NCI-H2107 (cell line): ENCODE measurements around the gene LTO1.
"Not testable (repeated sequence)": the region's sequence is repeated elsewhere in the genome, so short reads cannot be mapped to it uniquely, and the experiment has no call there.

Experiments
- DNase-seq: peaks from one replicate; lab custom pipeline; 2025; lab: John Stamatoyannopoulos, UW

LTO1 gene

DNA sequence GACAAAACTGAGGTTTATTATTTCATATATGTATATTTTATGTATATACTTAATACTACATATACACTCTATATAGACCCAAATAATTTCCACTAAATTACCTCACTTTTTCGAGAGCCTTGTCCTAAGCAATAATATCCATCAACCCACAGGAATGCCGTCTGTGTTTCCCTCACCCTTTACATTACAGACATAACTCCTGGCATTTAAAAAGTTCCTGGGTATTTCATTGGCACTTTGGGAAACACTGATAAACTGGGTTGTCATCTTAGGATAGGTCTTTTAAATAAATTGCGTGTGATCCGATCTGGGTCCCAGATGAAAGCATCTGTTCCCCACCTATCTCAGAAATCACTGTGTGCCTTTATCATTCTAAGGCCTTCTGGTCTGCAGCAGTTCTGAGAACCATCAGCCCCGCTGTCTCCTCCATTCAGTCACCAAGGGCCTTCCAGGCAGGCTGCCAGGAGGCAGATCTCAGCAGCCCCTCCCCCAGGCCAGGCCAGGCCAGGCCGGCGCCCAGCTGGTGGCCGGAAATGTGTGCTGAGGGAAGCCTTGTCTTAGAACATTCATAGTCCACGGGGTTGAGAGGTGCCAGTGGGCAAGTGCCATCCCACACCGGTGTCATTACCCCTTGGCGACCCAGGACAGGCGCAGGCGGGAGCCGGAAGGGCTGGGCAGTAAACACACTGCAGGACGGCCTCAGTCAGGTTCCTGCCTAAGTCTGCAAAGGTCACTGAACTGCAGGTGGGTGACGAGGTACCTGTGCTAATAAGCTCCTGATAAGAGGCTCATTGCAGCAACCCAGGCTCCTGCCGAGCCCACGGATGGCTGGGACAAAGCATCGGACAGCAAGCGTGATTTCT, 25.4 kb upstream of the LTO1 start:
- no peak for DNase-seq

DNA sequence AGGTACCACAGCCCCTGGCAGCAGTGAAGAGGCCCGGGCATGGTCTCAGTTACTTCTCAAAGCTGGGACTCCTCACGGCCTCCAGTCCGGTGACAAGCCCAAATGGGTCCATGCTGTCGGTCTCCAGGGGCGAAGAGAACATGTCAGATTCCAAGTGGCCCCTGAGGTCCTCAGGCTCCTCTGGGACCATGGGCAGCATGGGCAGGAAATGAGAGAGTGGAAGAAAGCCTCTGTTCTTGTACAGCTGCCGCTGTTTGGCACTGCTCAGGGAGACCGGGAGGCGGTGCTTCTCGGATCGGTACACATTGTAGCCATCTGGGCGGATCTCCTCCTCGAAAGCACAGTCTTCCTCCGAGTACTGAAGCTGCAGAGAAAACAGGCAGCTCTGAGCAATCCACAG, 24.1 kb upstream of the LTO1 start:
- no peak for DNase-seq

DNA sequence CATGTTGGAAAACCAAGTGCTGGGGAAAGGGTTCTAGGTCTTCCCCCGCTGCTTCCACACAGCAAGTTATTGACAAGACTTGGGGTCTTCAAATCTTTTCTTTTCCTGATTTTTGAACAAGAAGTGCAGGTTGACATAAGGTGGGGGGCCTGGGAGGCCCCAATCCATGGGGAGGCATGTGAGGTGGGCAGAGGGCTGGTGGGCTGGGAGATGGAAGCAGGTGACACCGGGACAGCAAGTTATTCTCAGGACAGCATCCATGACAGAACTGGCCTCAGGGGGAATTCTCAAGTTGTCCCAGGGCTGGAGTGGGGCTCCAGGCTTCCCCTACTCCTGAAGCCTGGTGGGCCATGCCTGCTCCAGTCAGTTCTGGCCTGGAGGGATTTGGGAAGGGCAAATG, 23.2 kb upstream of the LTO1 start:
- DNase-seq: no peak

DNA sequence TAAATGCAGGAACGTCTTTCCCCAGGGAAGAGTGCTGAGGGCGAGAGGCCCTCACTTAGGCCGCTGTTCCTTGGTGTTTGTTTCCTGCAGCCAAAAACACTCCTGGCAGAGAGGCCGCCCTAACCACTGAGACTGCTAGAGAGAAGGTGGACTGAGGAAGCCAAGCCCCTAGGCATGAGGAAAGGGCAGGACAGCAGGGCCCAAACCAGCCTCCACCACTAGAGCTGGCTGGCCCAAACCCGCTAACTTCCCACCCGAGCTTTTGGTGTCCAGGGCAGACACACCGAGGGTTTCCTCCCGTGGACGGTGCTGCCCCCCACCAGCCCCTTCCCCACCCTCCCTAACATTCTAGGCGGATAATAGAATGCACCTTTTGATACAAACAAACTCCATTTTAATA, 22.7 kb upstream of the LTO1 start:
- no peak for DNase-seq

DNA sequence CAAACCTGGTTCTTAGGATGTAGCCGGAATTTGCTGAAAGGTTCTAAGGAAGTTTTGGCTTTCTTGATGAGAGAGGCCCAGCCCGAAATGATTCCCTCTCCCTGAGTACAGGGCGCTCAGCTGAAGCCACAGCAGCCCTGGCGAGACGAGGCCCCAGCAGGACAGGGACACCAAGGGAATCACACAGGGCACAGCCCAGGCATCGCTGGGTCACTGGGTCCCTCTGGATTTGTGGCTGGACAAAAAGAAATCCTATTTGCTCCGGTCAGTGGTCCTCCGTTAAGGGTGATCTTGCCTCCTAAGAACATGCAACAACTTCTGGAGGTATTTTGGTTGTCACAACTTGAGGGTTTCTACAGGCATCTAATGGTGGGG, 22.3 kb upstream of the LTO1 start:
- no peak for DNase-seq

DNA sequence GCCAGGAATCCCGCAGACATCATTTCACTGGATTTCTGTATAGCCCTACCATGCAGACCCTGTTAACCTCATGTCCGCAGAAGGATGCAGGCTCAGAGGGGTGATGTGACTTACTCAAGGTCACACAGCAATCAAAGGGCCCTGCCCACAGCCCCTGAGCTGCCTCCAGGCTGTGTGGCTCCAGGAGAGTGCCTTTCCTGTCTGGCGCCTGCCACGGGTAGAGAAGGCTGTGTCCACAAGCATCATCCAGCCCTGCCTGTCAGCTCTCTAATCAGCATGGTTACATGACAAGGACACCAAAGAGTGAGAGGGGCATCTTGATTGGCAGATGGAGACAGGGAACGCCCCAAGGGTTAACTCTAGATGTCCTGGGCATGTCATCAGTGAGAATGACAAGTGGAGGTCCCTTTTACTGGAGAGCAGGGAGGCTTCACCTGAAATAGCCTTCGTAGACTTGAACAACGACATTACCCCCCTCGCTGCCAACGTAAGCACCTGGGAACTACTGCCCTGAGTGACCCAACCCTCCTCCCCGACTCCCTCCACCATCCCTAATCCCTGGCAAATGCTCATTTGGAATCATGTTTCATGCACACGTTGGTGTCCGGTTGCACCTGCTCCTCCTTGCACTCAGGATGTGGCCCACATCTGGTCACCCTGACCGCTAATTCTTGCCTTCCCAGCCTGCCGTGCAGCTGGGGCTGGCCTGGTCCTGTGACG, 21.8 kb upstream of the LTO1 start:
- DNase-seq: no peak

DNA sequence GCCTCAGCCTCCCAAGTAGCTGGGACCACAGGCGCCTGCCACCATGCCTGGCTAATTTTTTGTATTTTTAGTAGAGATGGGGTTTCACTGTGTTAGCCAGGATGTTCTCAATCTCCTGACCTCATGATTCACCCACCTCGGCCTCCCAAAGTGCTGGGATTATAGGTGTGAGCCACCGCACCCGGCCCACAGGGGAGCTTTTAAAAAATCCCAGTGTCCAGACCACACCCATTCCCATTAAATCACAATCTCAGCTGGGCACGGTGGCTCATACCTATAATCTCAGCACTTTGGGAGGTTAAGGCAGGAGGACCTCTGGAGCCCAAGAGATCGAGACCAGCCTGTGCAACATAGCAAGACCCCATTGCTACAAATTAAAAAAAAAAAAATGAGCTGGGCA, 20.8 kb upstream of the LTO1 start:
- DNase-seq: not testable (repeated sequence)

DNA sequence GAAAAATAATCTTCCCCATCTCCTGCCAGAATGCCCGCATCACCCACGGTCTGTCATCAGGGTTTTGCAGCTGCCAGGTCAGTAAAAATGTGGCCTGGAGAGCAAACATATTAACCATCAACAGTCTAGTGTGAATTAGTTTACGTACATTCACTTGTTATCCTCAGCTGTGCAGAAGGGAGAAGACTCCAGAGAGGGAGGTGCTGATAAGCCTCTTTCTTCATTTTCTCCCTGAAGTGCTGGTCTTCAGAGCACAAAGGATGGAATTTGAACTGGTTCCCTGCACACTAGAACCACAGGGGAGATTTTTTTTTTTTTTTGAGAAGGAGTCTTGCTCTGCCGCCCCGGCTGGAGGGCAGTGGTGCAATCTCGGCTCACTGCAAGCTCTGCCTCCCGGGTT, 20.4 kb upstream of the LTO1 start:
- no peak for DNase-seq

DNA sequence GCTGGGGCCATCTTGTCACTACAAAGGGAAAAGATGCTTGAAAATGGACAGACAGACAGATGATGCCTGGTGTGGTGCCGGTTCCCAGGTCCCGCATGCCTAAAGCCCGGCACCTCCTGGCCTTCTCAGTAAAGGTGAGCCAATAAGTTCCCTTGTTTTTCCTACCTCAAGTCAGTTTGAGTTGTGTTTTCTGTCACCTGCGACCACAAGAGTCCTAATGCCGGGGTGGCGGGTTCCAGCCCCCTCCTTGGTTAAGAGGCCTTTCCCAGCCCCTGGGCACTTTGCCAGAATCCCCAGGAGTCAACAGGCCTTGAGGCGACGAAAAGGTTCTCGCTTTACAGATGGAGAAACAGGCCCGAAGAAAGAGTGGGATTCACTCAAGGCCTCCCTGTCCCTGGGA, 19.6 kb upstream of the LTO1 start:
- no peak for DNase-seq

DNA sequence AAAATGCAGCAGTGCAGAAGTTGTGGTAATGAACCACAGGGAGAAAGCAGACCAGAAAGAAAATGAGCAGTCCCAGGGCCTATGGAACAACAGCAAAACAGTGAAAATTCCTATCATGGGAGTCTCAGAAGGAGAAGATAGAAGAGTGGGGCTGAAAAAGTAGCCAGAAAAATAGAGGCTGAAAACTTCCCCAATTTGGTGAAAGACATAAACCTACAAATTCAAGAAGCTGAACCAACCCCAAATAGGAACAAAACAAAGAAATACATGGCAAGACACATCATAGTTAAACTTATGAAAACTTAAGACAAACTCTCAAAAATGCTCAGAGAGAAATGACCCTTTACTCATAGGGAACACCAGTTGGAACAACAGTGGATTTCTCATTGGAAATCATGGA, 17.3 kb upstream of the LTO1 start:
- DNase-seq: no peak

DNA sequence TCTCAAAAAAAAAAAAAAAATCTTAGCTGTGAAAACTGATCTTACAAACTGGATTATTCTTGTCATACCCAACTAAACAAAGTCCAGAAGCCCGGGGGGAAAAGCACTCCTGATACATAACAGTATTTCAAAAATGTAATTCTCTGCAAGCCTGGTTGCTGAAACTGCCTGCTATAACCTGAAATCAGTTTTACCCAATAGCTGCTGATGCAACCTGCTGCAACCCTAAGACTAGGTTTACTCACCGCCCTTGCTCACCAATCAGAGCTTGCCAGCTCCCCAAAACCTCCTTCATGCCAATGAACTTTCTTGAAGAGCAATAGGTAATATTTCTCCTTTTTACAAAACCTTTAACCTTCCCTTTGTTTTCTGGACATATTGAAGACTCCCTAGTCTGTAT, 16.3 kb upstream of the LTO1 start:
- DNase-seq: no peak

DNA sequence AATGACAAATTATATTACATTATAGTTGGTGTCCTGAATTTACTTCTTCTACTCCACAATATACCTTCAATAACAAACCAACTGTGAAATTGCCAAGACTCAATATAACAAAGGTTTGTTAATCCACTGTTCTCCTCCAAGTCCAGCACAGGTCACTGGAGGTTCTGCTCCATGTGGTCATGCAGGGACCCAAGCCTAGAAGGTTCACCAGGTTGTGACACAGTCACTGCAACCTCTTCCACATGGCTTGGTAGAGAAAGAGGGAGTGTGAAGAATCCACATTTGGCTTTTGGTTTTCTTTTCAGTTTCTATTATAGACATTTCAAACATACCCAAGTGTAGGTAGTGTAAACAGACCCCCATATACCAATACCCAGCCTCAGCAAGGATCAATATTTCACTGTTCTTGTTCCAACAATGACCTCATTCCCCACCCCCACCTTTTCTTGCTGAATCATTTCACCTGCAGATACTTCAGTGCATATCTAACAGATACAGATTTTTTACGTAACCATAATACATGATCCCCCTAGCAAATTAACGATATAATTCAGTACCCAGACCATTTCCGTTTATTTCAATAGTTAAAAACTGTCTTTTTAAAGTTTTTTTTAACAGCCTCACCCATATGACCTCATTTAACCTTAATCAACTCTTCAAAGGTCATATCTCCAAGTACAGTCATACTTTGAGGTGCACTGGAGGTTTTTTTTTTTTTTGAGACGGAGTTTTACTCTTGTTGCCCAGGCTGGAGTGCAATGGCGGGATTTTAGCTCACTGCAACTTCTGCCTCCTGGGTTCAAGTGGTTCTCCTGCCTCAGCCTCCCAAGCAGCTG, 14.5 kb upstream of the LTO1 start:
- DNase-seq: no peak

DNA sequence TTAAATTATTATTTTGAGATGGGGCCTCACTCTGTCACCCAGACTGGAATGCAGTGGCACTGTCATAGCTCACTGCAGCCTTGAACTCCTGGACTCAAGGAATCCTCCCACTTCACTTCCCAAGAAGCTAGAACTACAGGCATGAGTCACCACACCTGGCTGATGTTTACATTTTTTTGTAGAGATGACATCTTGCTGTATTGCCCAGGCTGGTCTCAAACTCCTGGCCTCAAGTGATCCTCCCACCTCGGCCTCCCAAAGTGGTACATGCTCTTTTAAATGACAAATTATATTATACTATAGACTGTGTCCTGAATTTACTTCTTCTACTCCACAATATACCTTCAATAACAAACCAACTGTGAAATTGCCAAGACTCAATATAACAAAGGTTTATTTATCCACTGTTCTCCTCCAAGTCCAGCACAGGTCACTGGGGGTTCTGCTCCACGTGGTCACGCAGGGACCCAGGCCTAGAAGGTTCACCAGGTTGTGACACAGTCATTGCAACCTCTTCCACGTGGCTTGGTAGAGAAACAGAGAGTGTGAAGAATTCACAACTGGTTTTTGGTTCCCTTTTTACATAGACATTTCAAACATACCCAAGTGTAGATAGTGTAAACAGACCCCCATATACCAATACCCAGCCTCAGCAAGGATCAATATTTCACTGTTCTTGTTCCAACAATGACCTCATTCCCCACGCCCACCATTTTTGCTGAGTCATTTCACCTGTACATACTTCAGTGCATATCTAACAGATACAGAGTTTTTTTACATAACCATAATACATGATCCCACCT, 13.0 kb upstream of the LTO1 start:
- DNase-seq: not testable (repeated sequence)

DNA sequence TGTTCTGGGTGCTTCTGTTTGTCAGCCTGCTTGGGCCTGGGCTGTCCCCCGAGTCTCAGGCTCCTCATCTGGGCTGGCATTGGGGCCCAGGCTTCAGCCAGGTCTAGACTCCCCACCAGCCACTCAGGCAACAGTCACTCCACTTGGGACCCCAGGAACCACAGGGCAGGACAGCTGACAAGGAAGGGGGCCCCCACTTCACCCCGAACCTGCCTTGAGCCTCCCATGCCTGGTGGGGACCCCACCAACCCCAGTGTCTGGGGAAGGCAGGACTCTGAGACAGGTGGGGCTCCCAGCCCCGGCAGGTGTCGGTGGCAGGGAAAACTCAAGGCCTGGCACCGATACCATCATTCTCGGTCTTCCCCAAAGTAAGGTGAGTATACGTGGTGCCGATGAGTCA, 11.7 kb upstream of the LTO1 start:
- no peak for DNase-seq

DNA sequence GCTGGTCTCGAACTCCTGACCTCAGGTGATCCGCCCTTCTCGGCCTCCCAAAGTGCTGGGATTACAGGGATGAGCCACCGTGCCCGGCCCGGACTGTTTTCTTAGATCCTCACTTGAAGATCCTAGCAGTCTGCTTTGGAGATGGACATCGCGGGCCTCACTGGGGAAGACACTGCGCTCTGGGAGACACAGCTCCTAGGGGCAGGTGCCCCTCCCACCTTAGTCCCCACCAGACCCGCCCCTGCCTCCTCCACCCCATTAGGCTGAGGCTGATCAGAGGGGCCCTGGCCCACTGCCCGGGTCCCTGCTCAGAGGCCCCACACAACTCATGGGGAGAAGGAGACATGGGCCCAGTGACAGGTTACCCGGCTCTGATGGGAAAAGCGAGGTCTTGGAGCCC, 11.3 kb upstream of the LTO1 start:
- DNase-seq: no peak

DNA sequence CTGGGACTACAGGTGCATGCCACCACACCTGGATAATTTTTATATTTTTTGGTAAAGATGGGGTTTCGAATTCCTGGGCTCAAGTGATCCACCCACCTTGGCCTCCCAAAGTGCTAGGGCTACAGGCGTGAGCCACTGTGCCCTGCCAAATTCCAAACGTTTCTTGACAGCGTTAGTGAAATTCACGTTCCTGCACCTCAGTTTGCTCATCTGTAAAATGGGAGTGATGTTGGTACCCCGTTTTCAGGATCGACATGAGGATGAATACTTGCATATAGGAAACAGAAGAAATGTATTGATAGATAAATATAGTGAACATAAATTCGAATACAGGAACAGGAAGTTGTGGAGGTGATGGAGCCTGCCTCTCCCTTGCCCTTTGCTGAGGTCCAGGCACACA, 10.2 kb upstream of the LTO1 start:
- no peak for DNase-seq

DNA sequence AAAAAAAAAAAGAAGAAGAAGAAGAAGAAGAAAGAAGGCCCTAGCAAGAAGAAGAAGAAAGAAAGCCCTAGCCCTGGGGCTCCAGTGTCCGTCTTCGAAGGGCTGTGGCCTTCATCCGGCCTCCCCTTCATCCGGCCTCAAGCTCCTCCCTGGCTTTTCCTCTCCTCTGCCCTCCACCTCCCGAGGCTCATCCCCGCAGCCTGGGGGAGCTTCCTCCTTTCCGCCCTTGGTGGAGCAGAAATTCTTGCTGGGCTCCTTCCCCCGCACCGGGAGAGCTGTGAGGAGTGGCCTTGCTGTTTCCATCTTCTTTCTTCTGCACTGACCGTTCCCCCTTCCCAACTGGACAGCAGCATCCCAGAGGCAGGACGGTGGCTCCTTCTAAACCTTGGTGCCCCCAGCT, 9.5 kb upstream of the LTO1 start:
- DNase-seq: no peak

DNA sequence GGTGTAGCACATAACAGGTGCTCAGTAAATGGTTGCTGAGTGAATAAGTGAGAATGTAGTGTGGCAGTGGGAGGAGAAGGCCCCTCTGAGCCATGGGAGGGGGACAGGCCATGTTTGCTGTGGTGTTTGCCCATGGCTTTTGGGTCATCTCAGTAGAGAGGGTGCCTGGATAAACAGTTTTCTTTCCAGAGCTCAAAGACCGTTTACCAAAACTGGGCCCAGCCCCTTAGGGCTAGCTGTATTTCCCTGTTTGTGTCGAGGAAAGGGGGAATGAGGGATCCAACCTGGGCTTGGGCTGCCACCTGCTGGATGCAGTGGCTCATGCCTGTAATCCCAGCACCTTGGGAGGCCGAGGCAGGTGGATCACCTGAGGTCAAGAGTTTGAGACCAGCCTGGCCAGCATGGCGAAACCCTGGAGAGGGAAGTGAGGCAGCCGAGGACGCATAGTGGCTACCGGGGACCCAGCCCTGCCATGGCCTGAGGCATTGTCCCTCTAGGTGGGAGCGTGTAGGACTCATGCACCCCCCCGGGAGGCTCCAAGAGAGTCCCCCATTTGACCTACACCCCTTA, 8.7 kb upstream of the LTO1 start:
- DNase-seq: no peak

DNA sequence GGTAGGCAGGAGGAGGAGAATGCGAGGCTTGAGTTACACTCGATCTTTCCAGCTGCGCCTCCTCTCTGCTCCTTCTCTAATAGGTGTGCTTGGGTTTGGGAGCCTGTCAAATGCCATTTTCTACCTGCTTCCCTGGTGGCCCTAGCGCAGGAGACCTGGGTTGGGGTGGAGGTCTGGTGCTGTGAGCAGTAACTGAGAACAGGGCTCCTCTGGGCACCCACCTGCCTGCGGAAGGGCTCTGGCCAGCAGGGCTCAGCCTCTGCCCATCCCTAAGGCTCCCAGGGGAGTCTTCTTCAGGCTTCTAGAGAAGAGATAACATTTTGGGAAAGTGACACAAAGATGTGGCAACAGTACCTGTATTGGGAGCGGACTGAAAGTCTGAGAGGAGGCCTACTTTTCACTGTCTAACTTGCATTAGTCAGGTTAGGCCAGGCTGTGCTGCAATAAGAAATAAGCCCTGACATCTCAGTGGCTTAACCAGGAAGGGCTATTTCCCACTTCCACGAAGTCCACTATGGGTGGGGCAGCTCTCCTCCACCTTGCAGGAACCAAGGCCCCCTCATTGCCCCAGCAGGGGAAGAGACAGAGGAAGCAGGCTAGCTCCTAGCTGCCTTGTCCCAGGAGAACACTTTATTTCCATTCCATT, 7.7 kb upstream of the LTO1 start:
- DNase-seq: no peak

DNA sequence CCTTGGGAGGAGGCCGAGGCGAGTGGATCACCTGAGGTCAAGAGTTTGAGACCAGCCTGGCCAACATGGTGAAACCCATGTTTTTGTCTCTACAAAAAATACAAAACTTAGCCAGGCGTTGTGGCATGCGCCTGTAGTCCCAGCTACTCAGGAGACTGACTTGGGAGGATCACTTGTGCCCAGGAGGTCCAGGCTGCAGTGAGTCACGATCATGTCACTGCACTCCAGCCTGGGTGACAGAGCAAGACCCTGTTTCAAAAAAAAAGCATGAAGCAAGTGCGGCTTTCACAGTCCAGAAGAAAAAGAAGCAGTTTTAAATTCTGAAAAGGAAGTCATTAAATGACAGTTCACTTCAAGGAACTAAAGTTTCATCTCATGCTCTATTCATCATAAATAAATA, 7.1 kb upstream of the LTO1 start:
- no peak for DNase-seq

DNA sequence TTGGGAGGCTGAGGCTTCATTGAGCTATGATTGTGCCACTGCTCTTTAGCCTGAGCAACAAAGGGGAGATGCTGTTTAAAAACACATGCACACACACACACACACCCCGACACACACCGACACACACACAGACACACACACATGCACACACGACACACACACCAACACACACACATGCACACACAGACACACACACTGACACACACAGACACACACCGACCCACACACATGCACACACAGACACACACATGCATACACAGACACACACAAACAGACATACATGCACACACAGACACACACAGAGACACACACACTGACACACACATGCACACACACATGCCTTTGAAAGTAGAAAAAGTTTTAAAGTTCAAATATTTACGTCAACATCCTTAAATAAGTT, 5.5 kb upstream of the LTO1 start:
- DNase-seq: no peak
